ENCODE data around the gene PDLIM5.
"Not testable (repeated sequence)": the region's sequence is repeated elsewhere in the genome, so short reads cannot be mapped to it uniquely, and the experiment has no call there.

The PDLIM5 gene

GRCh38 chr4:94550851-94551250, 99.1 kb downstream of the PDLIM5 start:
- FAIRE-seq (no peak), DNase-seq (ENCODE audit: insufficient read length, low spot score) (no peak)

DNA sequence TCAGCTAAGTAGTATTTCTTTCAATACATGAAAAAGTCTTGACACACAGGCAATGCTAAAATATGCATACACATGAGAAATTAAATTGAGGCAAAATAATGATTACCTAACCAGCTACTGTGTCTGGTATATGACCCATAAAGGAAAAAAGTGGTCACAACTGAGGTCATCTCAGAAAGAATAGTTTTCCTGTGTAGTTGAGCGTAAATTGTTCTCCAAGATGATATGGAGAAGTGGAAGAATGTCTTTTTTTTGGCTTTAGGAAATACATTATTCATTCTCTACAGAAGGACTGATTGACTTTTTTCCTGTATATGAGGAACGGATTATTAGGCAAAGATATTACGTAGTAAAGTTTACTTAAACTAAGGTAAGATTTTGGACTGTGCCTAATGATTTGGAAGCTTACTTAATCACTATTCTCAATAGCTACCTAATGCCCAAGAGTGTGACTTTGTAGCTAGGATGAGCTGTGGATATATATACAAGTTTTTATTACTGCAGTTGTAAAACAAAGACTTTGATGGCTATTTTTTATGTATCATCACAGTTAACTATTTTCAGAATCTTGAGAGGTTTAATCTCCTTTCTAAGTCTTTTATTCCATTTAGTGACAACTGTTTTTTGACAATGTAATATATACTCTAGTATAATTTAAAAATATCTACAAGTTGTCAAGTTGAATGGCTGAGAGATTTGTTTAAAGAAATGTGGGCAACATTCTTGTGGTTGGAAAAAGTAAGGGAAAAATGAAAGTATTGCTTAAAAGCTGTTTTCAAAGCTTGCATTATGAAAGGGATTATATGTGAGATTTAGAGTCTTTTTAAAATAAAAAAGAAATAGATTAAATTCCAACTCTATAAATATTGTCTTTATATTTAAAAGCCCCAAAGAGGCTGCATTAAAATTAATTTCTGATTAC, 100.2 kb downstream of the PDLIM5 start:
- DNase-seq (ENCODE audit: insufficient read length, low spot score) (no peak), FAIRE-seq (peak; percentile 39)

DNA sequence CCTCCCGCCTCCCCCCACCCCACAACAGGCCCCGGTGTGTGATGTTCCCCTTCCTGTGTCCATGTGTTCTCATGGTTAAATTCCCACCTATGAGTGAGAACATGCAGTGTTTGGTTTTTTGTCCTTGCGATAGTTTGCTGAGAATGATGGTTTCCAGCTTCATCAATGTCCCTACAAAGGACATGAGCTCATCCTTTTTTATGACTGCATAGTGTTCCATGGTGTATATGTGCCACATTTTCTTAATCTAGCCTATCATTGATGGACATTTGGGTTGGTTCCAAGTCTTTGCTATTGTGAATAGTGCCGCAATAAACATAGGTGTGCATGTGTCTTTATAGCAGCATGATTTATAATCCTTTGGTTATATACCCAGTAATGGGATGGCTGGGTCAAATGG, 104.3 kb downstream of the PDLIM5 start:
- DNase-seq (ENCODE audit: insufficient read length, low spot score); FAIRE-seq: not testable (repeated sequence)

DNA sequence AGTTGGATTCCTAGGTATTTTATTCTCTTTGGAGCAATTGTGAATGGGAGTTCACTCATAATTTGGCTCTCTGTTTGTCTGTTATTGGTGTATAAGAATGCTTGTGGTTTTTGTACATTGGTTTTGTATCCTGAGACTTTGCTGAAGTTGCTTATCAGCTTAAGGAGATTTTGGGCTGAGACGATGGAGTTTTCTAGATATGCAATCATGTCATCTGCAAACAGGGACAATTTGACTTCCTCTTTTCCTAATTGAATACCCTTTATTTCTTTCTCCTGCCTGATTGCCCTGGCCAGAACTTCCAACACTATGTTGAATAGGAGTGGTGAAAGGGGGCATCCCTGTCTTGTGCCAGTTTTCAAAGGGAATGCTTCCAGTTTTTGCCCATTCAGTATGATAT, 105.9 kb downstream of the PDLIM5 start:
- FAIRE-seq, result not testable (repeated sequence)

GRCh38 chr4:94558392-94558904, 106.7 kb downstream of the PDLIM5 start:
- FAIRE-seq (no peak), DNase-seq (ENCODE audit: insufficient read length, low spot score) (no peak)

More for the DNA sequence above, 105.9 kb downstream of the PDLIM5 start:
- DNase-seq (ENCODE audit: insufficient read length, low spot score), result not testable (repeated sequence)

- FAIRE-seq, result no peak
- no peak for DNase-seq (ENCODE audit: insufficient read length, low spot score)
Measured at GRCh38 chr4:94559351-94559806, 107.6 kb downstream of the PDLIM5 start.

- FAIRE-seq (no peak), DNase-seq (ENCODE audit: insufficient read length, low spot score) (no peak)
Measured at GRCh38 chr4:94561249-94562024, 109.7 kb downstream of the PDLIM5 start.

- DNase-seq (ENCODE audit: insufficient read length, low spot score), result no peak
- FAIRE-seq, result no peak
Measured at GRCh38 chr4:94562285-94562684, 110.5 kb downstream of the PDLIM5 start.

DNA sequence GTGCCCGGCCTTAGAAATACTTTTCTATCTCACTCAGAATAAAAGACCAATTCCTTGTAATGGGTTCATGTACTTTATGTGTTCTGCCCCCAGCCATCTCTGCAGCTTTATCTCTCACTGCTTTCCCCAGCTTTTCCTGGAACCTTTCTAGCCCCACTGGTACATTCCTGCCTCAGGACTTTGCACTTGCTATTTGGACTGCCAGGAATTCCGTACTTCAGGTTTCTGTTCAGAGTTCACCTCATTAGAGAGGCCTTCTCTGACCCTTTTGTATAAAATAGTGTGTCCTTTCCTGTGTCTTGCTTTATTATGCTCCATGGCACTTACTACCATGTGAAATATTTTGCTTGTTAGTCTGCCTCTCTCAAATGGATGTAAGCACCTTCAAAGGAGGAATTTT, 112.5 kb downstream of the PDLIM5 start:
- FAIRE-seq, result no peak
- DNase-seq (ENCODE audit: insufficient read length, low spot score), result no peak

DNA sequence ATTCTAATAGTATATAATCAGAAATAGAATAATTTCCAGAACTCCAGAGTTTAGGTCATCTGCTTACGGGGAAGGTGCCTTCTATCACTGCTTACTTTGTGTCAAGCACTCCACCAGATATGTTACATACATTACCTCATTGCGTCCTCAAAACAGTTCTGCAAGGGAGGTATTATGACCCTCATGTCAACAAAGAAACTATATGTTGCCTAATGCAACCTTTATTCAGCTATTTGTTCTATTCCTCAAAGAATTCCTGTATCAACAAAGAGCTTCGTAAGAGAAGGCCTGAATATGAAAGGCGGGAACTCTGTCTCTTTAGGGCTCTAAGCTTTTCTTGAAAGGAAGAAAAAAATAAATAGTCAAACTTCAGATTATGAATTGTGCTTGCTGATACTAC, 114.7 kb downstream of the PDLIM5 start:
- DNase-seq (ENCODE audit: insufficient read length, low spot score), result no peak
- FAIRE-seq, result no peak

GRCh38 chr4:94567811-94568210, 116.1 kb downstream of the PDLIM5 start:
- FAIRE-seq (peak; percentile 73), DNase-seq (ENCODE audit: insufficient read length, low spot score) (no peak)

DNA sequence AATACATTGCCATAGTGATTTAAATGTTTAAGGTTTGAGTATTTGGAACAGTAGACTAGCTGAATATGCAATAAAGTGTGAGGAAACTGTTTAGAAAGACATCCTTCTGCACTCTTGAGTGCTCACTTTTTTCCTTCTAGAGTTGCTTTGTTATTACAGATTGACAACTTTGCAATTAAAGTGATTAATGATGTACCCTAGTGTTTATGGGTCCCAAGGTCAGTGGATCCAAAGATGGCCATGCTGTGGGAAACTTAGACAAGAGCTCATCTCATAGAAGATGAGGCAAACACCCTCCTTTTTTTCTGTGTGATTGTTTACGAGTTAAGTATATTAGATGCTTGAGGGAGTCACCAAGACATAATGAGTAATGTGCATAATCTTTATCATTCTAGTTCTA, 118.8 kb downstream of the PDLIM5 start:
- FAIRE-seq (no peak), DNase-seq (ENCODE audit: insufficient read length, low spot score) (no peak)

- FAIRE-seq (no peak), DNase-seq (ENCODE audit: insufficient read length, low spot score) (no peak)
Measured at GRCh38 chr4:94571298-94571697, 119.6 kb downstream of the PDLIM5 start.

- no peak for DNase-seq (ENCODE audit: insufficient read length, low spot score)
Measured at GRCh38 chr4:94571715-94572114, 120.0 kb downstream of the PDLIM5 start.

DNA sequence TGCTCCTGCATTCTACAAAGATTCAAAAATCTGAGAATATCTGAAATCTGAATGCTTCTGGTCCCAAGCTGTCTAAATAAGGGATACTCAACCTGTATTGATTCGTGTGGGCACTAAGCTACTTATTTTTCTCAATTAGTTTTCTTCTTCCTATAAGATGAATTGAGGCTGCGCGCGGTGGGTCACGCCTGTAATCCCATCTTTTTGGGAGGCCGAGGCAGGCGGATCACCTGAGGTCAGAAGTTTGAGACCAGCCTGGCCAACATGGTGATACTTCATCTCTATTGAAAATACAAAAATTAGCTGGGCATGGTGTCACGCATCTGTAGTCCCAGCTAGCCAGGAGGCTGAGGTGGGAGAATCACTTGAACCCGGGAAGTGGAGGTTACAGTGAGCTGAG, 122.3 kb downstream of the PDLIM5 start:
- FAIRE-seq, result no peak
- DNase-seq (ENCODE audit: insufficient read length, low spot score), result no peak

More at GRCh38 chr4:94571715-94572114, 120.0 kb downstream of the PDLIM5 start:
- no peak for FAIRE-seq

GRCh38 chr4:94574616-94575015, 122.9 kb downstream of the PDLIM5 start:
- FAIRE-seq (no peak), DNase-seq (ENCODE audit: insufficient read length, low spot score) (no peak)

DNA sequence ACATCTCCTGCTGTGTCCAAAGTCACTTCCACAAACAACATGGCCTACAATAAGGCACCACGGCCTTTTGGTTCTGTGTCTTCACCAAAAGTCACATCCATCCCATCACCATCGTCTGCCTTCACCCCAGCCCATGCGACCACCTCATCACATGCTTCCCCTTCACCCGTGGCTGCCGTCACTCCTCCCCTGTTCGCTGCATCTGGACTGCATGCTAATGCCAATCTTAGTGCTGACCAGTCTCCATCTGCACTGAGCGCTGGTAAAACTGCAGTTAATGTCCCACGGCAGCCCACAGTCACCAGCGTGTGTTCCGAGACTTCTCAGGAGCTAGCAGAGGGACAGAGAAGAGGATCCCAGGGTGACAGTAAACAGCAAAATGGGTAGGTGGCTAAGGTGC, 123.9 kb downstream of the PDLIM5 start:
- FAIRE-seq (no peak), DNase-seq (ENCODE audit: insufficient read length, low spot score) (no peak)

GRCh38 chr4:94576210-94576609, 124.5 kb downstream of the PDLIM5 start:
- DNase-seq (ENCODE audit: insufficient read length, low spot score), result no peak
- FAIRE-seq, result no peak

- no peak for FAIRE-seq
- no peak for DNase-seq (ENCODE audit: insufficient read length, low spot score)
Measured at GRCh38 chr4:94577136-94577535, 125.4 kb downstream of the PDLIM5 start.

DNA sequence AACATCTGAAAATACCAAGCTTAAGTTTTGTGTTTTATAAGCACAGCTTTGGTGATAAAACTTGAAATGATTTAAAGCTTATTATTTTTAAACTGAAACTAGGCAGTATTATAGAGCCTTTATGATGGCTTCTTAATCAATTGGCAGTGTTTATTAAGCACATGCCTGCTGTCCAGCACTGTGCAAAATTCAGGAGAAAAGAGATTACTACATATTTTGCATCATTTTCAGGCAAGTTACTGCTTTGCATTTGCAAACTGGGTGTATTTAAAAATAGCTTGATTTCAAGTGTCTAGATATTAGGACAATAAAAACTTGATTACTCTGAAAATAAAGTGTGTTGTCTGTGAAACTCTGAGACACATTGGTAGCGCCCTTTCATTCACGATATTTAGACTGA, 126.5 kb downstream of the PDLIM5 start:
- DNase-seq (ENCODE audit: insufficient read length, low spot score) (no peak), FAIRE-seq (no peak)

GRCh38 chr4:94581766-94582165, 130.0 kb downstream of the PDLIM5 start:
- no peak for FAIRE-seq

More at GRCh38 chr4:94581766-94582165, 130.0 kb downstream of the PDLIM5 start:
- no peak for DNase-seq (ENCODE audit: insufficient read length, low spot score)

Measured in GM19239 (cell line).